ENCODE data around the gene AVEN.
"Not testable (repeated sequence)": the region's sequence is repeated elsewhere in the genome, so short reads cannot be mapped to it uniquely, and the experiment has no call there.

AVEN gene

DNA sequence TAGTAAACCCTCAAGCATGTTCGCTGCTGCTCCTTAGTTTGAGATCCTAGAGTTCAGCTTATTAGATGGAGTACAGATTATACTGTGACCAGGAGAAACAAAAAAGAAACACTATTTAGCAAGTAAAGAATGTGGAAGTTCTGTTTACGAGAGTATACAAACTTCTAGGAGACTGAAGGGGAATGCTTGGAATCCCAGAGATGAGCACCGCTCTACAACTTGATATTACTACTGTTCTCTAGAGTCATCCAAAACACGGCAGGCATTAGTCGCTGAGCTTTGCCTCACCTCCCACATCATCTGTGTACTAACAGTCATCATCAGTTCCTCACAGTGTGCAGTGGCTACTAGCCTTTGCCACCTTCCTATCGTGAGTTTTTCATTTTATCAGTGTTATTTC is 192.1 kb downstream of the AVEN start:
- no peak for DNase-seq (ENCODE audit: low read depth)

DNA sequence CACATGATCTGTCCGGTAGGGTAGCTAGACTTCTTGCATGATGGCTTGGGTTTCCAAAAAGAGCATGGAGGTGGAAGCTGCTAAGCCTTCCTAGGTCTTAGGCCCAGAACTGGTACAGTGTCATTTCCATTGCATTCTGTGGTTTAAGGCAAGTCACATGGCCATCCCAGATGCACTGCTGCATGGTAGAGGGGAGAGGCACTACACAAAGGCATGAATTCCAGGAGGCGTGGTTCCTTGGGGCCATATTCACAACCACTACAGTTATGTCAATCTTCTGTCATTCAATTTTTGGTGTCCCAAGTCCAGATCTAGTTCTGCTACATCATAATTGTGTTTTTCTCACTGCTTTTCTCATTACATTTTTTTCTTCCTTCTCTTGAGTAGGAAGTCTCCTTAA is 192.9 kb downstream of the AVEN start:
- no peak for DNase-seq (ENCODE audit: low read depth)

DNA sequence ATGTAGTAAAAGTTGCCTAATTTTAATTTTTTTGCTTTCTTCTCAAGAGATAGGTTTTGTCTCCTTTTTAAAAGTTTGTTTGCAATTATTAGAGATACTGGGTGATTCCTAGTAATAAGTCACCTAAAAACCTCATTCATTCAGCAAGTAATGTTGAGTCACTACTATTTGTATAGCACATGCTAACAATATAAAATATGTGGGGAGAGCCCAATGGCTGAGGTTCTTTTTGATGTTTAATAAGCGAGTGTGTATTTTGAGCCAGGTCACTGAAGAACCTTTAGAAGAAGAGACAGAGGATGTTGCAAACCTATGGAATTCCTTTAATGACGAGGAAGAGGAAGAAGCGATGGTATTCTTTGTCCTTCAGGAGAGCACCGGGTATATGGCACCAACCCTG is 194.4 kb downstream of the AVEN start:
- no peak for DNase-seq (ENCODE audit: low read depth)

DNA sequence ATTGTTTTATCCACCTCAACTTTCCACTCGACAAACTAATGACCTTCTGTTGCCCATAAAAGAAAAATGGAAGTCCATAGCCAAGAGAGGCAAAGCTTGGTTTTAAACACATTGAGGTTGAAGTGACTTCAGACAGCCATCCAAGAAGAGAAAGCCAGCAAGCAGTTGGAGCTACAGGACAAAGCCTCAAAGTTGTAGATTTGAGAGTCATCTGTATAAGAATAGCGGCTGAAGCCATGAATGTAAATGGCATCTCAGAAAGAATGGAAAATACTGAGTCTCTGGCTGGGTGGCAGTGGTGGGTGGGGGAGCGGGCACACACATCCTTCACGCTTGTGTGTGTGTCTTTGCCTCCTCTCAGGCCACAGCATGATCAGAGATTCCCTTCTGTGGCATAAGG is 194.8 kb downstream of the AVEN start:
- DNase-seq (ENCODE audit: low read depth): no peak

DNA sequence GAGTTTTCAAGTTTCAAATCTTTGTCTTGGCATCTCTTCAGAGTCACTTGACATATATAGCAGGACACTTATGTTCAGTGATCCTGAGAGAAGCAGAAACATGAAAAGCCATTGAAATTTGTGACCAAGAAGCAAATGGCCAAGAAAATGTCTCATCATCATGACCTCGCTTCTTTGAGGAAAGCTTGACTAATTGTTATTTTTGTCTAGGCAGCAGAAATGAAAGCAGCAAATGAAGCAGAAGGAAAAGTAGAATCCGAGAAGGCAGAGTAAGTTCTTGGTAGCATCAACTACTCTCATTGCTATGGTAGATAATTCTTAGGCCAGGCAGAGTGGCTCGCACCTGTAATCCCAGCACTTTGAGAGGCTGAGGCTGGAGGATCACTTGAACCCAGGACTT is 198.4 kb downstream of the AVEN start:
- no peak for DNase-seq (ENCODE audit: low read depth)

DNA sequence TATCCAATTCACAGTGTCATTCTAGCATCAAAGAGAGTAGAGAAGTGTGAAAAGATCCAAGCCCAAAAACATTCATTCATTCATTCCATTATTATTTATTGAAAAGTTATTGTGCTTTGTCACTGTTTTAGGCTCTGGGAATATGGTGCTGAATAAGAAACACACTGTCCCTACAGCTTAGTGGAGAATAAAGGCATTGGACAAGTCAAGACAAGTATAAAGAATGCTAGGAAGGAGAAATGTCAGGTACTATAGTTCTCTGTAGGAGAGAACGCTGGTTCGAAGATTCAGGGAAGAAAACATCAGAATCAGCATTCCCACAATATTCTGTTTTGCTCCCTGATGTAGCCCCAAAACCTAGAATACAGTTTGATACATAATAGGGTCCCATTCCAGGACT is 199.5 kb downstream of the AVEN start:
- DNase-seq (ENCODE audit: low read depth): no peak

DNA sequence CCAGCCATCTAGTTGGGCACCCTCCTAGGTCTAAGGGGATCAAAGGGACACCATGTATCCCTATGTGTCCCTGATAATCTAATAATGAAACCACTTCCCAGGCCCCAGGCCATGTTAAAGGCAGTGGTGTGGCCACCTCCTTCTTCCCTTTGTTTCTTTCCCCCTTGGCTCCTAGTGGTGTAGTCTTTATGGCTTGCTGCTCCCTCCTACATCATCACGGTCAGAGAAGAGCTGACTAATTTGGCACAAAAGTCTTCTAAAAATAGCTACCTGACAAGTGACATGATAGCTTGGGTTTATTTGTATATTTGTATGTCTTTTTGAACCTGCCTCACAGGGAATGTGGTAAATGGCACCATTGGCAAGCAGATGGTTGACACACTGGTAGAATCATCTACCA is 201.7 kb downstream of the AVEN start:
- DNase-seq (ENCODE audit: low read depth): no peak

DNA sequence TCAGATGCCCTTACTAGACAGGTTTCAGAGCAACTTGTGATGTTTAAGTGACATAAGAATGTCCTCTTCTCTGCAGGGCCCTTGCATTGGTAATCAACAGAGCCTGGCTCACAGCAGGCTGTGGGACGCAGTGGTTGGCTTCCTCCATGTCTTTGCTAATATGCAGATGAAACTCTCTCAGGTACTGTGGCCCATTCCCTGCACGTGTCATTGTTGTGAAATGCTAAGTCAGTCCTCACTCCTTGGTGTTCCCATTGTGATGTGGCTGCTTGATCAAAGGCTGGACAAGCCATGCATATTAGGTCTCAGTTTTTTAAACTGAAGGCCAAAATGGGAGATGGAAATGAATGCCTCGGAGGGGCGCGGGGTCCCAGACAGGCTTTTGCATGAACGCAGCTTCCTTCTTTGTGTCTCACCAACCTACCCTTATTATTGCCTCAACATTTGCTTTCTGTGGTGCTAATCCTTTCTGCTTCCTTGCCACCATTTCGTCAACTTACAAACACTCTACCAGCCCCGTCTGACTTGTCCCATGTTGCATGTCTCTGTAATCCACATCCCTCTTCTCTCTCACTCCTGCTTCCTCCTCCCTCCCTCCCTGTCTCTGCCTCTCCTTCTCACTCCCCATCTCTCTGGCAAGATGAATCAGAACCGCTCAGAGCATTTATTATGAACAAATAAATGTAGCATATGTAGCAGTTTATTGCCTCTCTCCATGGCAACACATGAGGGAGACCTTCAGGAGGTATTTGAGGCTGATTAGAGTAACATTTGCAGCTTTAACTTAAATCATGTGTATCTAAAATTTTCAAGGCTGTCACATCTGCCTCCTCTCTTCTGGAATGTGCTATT is 203.9 kb downstream of the AVEN start:
- no peak for DNase-seq (ENCODE audit: low read depth)

DNA sequence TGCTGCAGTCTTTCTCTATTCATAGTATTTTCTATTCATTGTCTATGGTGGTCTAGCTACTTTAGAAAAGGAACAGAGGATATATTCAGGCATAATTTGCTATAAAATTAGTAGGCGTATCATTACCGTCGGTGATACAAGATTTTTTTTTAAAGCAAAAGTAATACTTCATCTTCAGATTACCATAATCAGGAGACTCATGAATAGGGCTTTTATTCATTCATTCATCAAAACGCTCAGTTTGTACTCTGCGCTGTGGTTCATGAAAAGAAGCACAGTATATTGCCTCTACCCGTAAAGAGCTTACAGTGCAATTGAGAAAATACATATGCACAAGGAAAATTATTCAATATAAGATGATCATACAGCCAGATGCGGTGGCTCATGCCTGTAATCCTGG is 207.4 kb downstream of the AVEN start:
- no peak for DNase-seq (ENCODE audit: low read depth)

DNA sequence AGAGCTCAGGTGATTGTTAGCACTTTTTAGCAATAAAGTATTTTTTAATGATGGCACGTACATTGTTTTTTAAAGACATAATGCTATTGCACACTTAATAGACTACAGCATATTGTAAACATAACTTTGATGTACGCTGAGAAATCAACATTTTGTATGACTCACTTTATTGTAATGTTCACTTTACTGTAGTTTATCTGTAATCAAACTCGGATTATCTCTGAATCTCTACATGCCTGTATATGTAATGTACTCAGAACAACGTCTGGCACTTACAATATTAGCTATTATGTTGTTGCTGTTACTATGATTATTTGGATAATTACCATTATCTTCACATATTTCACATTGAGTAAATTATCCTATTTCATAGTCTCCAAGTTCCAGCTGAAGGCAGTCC is 208.7 kb downstream of the AVEN start:
- DNase-seq (ENCODE audit: low read depth): no peak

DNA sequence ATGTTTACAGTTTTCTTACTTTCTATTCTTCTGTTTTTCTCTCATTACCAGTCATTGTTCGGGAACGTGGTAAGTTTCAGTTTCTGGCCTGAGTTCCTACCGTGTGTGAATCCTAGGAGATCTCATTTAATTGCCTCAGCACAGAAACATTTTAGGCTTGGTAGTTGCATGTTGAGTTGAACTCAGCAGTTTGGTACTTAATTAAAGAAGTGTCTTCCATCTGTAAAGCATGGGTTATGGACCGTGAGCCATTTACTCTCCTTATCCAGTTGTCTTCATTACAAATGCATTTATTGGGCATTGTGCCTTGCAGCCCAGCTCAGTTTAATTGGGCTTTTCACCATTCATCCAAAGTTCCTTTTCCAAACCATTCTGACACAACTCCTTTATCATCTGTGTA is 212.8 kb downstream of the AVEN start:
- no peak for DNase-seq (ENCODE audit: low read depth)

DNA sequence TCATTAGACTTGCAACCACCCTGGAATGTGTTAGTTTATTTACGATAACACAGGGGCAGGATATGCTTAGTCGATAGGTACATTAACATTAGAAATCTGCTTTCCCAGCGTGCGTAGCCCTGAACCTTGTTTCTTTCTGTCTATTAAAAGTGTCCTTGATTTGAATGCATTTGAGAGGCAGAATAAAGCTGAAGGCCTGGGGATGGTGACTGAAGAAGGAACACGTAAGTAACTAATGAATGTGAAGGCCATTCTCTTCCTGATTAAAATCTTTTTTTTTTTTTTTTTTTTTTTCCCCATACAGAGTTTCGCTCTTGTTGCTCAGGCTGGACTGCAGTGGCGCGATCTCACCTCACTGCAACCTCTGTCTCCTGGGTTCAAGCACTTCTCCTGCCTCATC is 213.6 kb downstream of the AVEN start:
- no peak for DNase-seq (ENCODE audit: low read depth)

DNA sequence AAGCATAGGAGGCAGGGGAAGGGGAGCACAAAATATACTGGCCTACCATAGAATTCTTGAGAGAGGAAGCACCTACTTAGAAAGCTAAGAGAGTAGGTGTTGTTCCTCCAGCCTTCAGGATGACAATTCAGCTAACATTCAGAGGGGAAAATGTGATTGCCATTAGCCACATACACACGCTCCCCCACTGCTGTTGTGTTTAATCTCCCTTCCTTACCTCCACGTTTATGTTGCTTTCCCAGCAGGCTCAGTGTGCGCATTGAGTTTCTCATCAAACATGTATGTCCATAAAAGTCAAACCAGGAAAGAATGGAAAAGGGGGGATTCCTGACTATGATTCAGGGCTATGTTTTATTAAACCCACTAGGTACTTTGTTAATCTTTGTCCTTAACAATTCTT is 215.9 kb downstream of the AVEN start:
- DNase-seq (ENCODE audit: low read depth): no peak

DNA sequence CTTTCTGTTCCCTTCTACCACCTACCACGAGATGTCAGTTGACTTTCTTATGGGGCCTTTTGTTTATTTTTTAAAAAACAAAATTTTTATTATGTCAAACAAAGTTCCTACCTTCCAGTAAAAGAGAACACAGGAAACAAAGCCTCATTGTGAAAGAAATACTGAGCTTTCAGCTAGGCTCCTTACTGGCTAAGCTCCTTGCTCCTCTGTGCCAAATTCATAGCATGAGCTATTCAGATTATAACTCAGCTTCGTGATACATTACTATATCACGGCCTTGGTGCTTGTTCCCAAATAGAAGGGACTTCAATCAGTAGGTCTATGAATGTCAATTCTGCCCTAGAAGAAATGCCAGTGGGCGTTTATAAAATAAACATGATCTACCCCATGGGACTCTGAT is 216.5 kb downstream of the AVEN start:
- no peak for DNase-seq (ENCODE audit: low read depth)

DNA sequence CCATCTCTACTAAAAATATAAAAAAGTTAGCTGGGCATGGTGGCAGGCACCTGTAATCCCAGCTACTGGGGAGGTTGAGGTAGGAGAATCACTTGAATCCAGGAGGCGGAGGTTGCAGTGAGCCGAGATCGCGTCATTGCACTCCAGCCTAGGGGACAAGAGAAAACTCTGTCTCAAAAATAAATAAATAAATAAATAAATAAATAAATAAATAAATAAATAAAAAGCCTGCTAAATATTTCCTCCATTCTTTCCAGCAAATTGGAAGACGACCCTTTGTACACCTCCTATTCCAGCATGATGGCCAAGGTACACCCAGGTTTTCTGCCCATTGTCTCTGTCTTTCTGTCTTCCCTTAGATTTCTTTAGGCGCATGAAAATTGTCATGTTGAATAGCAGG is 219.5 kb downstream of the AVEN start:
- not testable (repeated sequence) for DNase-seq (ENCODE audit: low read depth)
